HEK293 (cell line): ENCODE data around the gene BAZ2B.

Experiments
- CTCF ChIA-PET: fragments of 350-600 bp; formaldehyde crosslinking; extraction: SDS; loops from one replicate; lab custom pipeline; 2021; ENCODE audit warnings: antibody characterized with exemption; lab: Yijun Ruan, JAX
- POLR2A ChIA-PET: fragments of 300-600 bp; formaldehyde crosslinking; extraction: SDS; loops from one replicate; lab custom pipeline; 2020; ENCODE audit warnings: antibody characterized with exemption, inconsistent platforms; lab: Yijun Ruan, JAX
- H3K27ac ChIP-seq: fragments of 200-500 bp; sonication (Bioruptor generic); 2 replicates; pipeline ENCODE4 v1.5.1; 2014; ENCODE audit warnings: low read depth, low read length, control low read depth, inconsistent platforms; ENCODE audit errors: extremely low read depth
- H3K36me3 ChIP-seq, 2 experiments: fragments of 200-500 bp in 1 of 2; sonication (Bioruptor generic) in 1 of 2; 1 replicate in 1 of 2; 2 replicates in 1 of 2; pipeline ENCODE4 v1.5.1; 2014 to 2017; ENCODE audit warnings: inconsistent platforms in 2 of 2, low read length in 2 of 2; ENCODE audit not compliant: control insufficient read depth in 2 of 2, insufficient read depth in 1 of 2
- H3K4me1 ChIP-seq: fragments of 200-500 bp; sonication (Bioruptor generic); 2 replicates; pipeline ENCODE4 v1.5.1; 2014; ENCODE audit warnings: mild to moderate bottlenecking, low read length, inconsistent platforms; ENCODE audit not compliant: control insufficient read depth, insufficient read depth
- H3K4me3 ChIP-seq: 2 replicates; pipeline ENCODE4 v1.5.1; 2011; ENCODE audit warnings: low read depth, mild to moderate bottlenecking, control low read depth, low read length, moderate library complexity
- H3K9me3 ChIP-seq: fragments of 200-500 bp; sonication (Bioruptor generic); 2 replicates; pipeline ENCODE4 v1.5.1; 2014; ENCODE audit warnings: low read depth, low read length, inconsistent platforms; ENCODE audit not compliant: control insufficient read depth, insufficient read depth
- GLIS2 ChIP-seq: fragments of 450-650 bp; formaldehyde crosslinking; IDR thresholded peaks from 2 replicates; pipeline ENCODE4 v1.5.1; 2016; ENCODE audit warnings: missing biosample characterization, missing genetic modification characterization
- HIC1 ChIP-seq: fragments of 450-650 bp; formaldehyde crosslinking; IDR thresholded peaks from 2 replicates; pipeline ENCODE4 v1.5.1; 2016; ENCODE audit warnings: missing biosample characterization, missing genetic modification characterization
- HOXC10 ChIP-seq: sonication (generic); formaldehyde crosslinking; IDR thresholded peaks from 2 replicates; pipeline ENCODE4 v1.8.1; 2023; ENCODE audit warnings: mild to moderate bottlenecking, missing genetic modification reagents
- KLF10 ChIP-seq: fragments of 450-650 bp; IDR thresholded peaks from 2 replicates; pipeline ENCODE4 v1.5.1; 2018; ENCODE audit warnings: missing biosample characterization, mild to moderate bottlenecking, missing genetic modification characterization
- PRDM1 ChIP-seq: fragments of 450-650 bp; formaldehyde crosslinking; IDR thresholded peaks from 2 replicates; pipeline ENCODE4; 2016; ENCODE audit warnings: missing biosample characterization, missing genetic modification characterization
- PRDM4 ChIP-seq: fragments of 450-650 bp; formaldehyde crosslinking; IDR thresholded peaks from 2 replicates; pipeline ENCODE4 v1.5.1; 2017; ENCODE audit warnings: missing biosample characterization, missing genetic modification characterization
- PRDM6 ChIP-seq: fragments of 450-650 bp; formaldehyde crosslinking; IDR thresholded peaks from 2 replicates; pipeline ENCODE4 v1.5.1; 2017; ENCODE audit warnings: missing biosample characterization, missing genetic modification characterization
- SP2 ChIP-seq: fragments of 450-650 bp; formaldehyde crosslinking; IDR thresholded peaks from 2 replicates; pipeline ENCODE4 v1.5.1; 2016; ENCODE audit warnings: missing biosample characterization, missing genetic modification characterization
- ZBTB17 ChIP-seq: fragments of 450-650 bp; formaldehyde crosslinking; IDR thresholded peaks from 2 replicates; pipeline ENCODE4 v1.5.1; 2016; ENCODE audit warnings: missing biosample characterization, missing genetic modification characterization
- ZBTB20 ChIP-seq: fragments of 450-650 bp; formaldehyde crosslinking; IDR thresholded peaks from 2 replicates; pipeline ENCODE4 v1.5.1; 2016; ENCODE audit warnings: missing biosample characterization, missing genetic modification characterization
- ZBTB8A ChIP-seq: fragments of 450-650 bp; formaldehyde crosslinking; IDR thresholded peaks from 2 replicates; pipeline ENCODE4 v1.5.1; 2016; ENCODE audit warnings: missing biosample characterization, missing genetic modification characterization
- ZFP69B ChIP-seq: fragments of 450-650 bp; formaldehyde crosslinking; IDR thresholded peaks from 2 replicates; pipeline ENCODE4 v1.5.1; 2016; ENCODE audit warnings: missing biosample characterization, missing genetic modification characterization
- ZIC2 ChIP-seq: fragments of 450-650 bp; formaldehyde crosslinking; IDR thresholded peaks from 2 replicates; pipeline ENCODE4 v1.5.1; 2016; ENCODE audit warnings: missing biosample characterization, missing genetic modification characterization
- ZNF155 ChIP-seq: fragments of 450-650 bp; formaldehyde crosslinking; IDR thresholded peaks from 2 replicates; pipeline ENCODE4 v1.5.1; 2016; ENCODE audit warnings: missing biosample characterization, missing genetic modification characterization
- ZNF2 ChIP-seq: fragments of 450-650 bp; formaldehyde crosslinking; IDR thresholded peaks from 2 replicates; pipeline ENCODE4 v1.5.1; 2016; ENCODE audit warnings: missing biosample characterization, missing genetic modification characterization
- ZNF341 ChIP-seq: fragments of 450-650 bp; formaldehyde crosslinking; IDR thresholded peaks from 2 replicates; pipeline ENCODE4; 2016; ENCODE audit warnings: low read depth, missing biosample characterization, missing genetic modification characterization
- ZNF394 ChIP-seq: fragments of 450-650 bp; formaldehyde crosslinking; IDR thresholded peaks from 2 replicates; pipeline ENCODE4 v1.5.1; 2016; ENCODE audit warnings: missing biosample characterization, missing genetic modification characterization, mild to moderate bottlenecking, moderate library complexity, borderline replicate concordance
- ZNF488 ChIP-seq: fragments of 450-650 bp; formaldehyde crosslinking; IDR thresholded peaks from 2 replicates; pipeline ENCODE4 v1.5.1; 2016; ENCODE audit warnings: missing biosample characterization, missing genetic modification characterization
- ZNF555 ChIP-seq: fragments of 450-650 bp; formaldehyde crosslinking; conservative IDR thresholded peaks from 2 replicates; pipeline ENCODE4 v1.5.1; 2017; ENCODE audit warnings: missing biosample characterization, mild to moderate bottlenecking, missing genetic modification characterization, inconsistent platforms
- ZNF600 ChIP-seq: fragments of 450-650 bp; formaldehyde crosslinking; IDR thresholded peaks from 2 replicates; pipeline ENCODE4 v1.5.1; 2016; ENCODE audit warnings: missing biosample characterization, missing genetic modification characterization
- ZNF692 ChIP-seq: fragments of 450-650 bp; formaldehyde crosslinking; IDR thresholded peaks from 2 replicates; pipeline ENCODE4 v1.5.1; 2016; ENCODE audit warnings: missing biosample characterization, missing genetic modification characterization
- ZNF843 ChIP-seq: fragments of 450-650 bp; formaldehyde crosslinking; IDR thresholded peaks from 2 replicates; pipeline ENCODE4 v1.5.1; 2016; ENCODE audit warnings: missing biosample characterization, missing genetic modification characterization
- ZSCAN23 ChIP-seq: fragments of 450-650 bp; formaldehyde crosslinking; IDR thresholded peaks from 2 replicates; pipeline ENCODE4 v1.5.1; 2016; ENCODE audit warnings: missing biosample characterization, missing genetic modification characterization
- ZSCAN4 ChIP-seq: fragments of 450-650 bp; formaldehyde crosslinking; IDR thresholded peaks from 2 replicates; pipeline ENCODE4 v1.5.1; 2017; ENCODE audit warnings: missing biosample characterization, missing genetic modification characterization

Gene BAZ2B

GRCh38 chr2:159287733-159288132 is 328.6 kb downstream of the BAZ2B start:
- Histone ChIP-seq H3K4me3 (no peak overlapping the region), H3K27ac (no peak overlapping the region), H3K4me1 (peaks cover 19% of the 10 kb centered on the region; the same call in 1 of the 2 replicates), H3K36me3 (peaks cover 0 to 2% of the 10 kb centered on the region in 2 experiments; a peak in 1 of 3 replicates), H3K9me3 (no peaks in the 10 kb centered on the region)
- CTCF ChIA-PET: interaction anchor here (0.8 to 1.4 kb wide), 2 partner anchors 10 to 424 kb away, joined by 4 to 7 read pairs; partner anchors contain the start of gene MARCHF7
- no peak for TF ChIP-seq ZNF155 (tag by site-specific recombination)
- TF ChIP-seq ZSCAN23: no peak
- no peak for TF ChIP-seq HOXC10 (CRISPR knock-in tag)
- peak; percentile 70 for TF ChIP-seq PRDM4 (tag by site-specific recombination)
- no peak for TF ChIP-seq ZSCAN4 (tag by site-specific recombination)
- TF ChIP-seq HIC1: no peak
- no peak for TF ChIP-seq PRDM1 (tag by site-specific recombination)
- TF ChIP-seq PRDM6: peak; percentile 76
- POLR2A ChIA-PET: interaction anchor here (1.2 to 1.7 kb wide), 2 partner anchors 304 to 424 kb away, joined by 4 read pairs; partner anchors contain the start of gene MARCHF7

- ChIA-PET CTCF (interaction anchor here (0.8 to 1.0 kb wide), 2 partner anchors 9 to 101 kb away, joined by 3 to 4 read pairs; no protein-coding TSS in a partner anchor), POLR2A (interaction anchor here (0.6 to 1.7 kb wide), 7 partner anchors 11 to 425 kb away, joined by 3 to 4 read pairs (median 4); partner anchors contain the start of genes BAZ2B and MARCHF7)
- Histone ChIP-seq H3K36me3 (peaks cover 0 to 5% of the 10 kb centered on the region in 2 experiments; a peak in 2 of 3 replicates), H3K27ac (peak overlapping the region; percentile 87), H3K4me1 (peaks cover 16% of the 10 kb centered on the region; the same call in 1 of the 2 replicates), H3K9me3 (no peaks in the 10 kb centered on the region), H3K4me3 (peak overlapping the region; percentile 90)
- TF ChIP-seq ZFP69B (tag by site-specific recombination) (peak; percentile 87), ZIC2 (tag by site-specific recombination) (no peak), ZNF341 (peak; percentile 93), ZNF2 (0 out of 2 replicates have a peak, but pooled peaks have one; percentile 25), KLF10 (tag by site-specific recombination) (0 out of 2 replicates have a peak, but pooled peaks have one; percentile 6), ZNF488 (tag by site-specific recombination) (no peak), GLIS2 (tag by site-specific recombination) (peak; percentile 67), ZNF555 (tag by site-specific recombination) (no peak), ZNF600 (tag by site-specific recombination) (peak; percentile 56), ZBTB17 (tag by site-specific recombination) (peak; percentile 95), ZBTB8A (tag by site-specific recombination) (peak; percentile 9; the same call in 1 of the 2 replicates), ZNF692 (tag by site-specific recombination) (peak; percentile 91), SP2 (tag by site-specific recombination) (peak; percentile 74), ZNF843 (0 out of 2 replicates have a peak, but pooled peaks have one; percentile 35), ZNF394 (no peak), ZBTB20 (tag by site-specific recombination) (peak; percentile 91)
Measured at GRCh38 chr2:159286709-159287441, 329.5 kb downstream of the BAZ2B start.
